ENCODE data around the gene TNNI3. TPM values are rescaled to one million over a fixed set of nuclear protein-coding genes. Genes with fewer than 3 reads are reported as not detected.
"Not testable (repeated sequence)": the region's sequence is repeated elsewhere in the genome, so short reads cannot be mapped to it uniquely, and the experiment has no call there.

Gene TNNI3
- total RNA-seq: not detected
- not detected for polyA plus RNA-seq
- 0 reads per million in 6 experiments for total RNA-seq

GRCh38 chr19:55157064-55157908, at the start of gene TNNI3:
TSS of gene TNNI3 (minus strand) at chr19:55157732. CDS start at chr19:55157589, 143 bp downstream.
- Mint-ChIP-seq H3K4me1 (peaks cover 16 to 34% (median 25%) of the 10 kb centered on the region in 4 donors), H3K36me3 (peaks cover 0 to 7% (median 0%) of the 10 kb centered on the region in 3 donors), H3K27me3 (peaks cover 9 to 62% (median 39%) of the 10 kb centered on the region in 5 donors), H3K9me3 (peaks cover 0 to 16% (median 6%) of the 10 kb centered on the region in 9 donors), H3K4me3 (peak within 1 kb of the TSS in 8 of 10 donors; percentile 38 to 64 (median 54)), H3K27ac (peak within 1 kb of the TSS in 1 of 10 donors; percentile 40)
- POLR2A ChIA-PET: no interaction called here
- ATAC-seq (no peak), DNase-seq (no peak)

GRCh38 chr19:55206664-55207500, 49.4 kb upstream of the TNNI3 start:
- Mint-ChIP-seq H3K9me3 (peaks cover 0 to 4% (median 0%) of the 10 kb centered on the region in 9 donors), H3K27ac (peak overlapping the region in 3 of 10 donors; percentile 43 to 60 (median 48)), H3K4me3 (no peak overlapping the region), H3K36me3 (peaks cover 0 to 2% (median 0%) of the 10 kb centered on the region in 3 donors), H3K27me3 (peaks cover 19 to 61% (median 35%) of the 10 kb centered on the region in 5 donors), H3K4me1 (peaks cover 0 to 5% (median 1%) of the 10 kb centered on the region in 4 donors)
- no peak for DNase-seq
- POLR2A ChIA-PET: no interaction called here
- ATAC-seq: no peak

GRCh38 chr19:55202199-55202598, 44.7 kb upstream of the TNNI3 start:
- H3K36me3 Mint-ChIP-seq, H3K4me1 Mint-ChIP-seq, H3K9me3 Mint-ChIP-seq, H3K4me3 Mint-ChIP-seq, POLR2A ChIA-PET, ATAC-seq, H3K27ac Mint-ChIP-seq: not testable (repeated sequence)
- peak in 1 of 10 donors; percentile 16 for DNase-seq
- peaks cover 21 to 72% (median 45%) of the 10 kb centered on the region in 5 donors for H3K27me3 Mint-ChIP-seq

GRCh38 chr19:55199620-55200204, 42.2 kb upstream of the TNNI3 start:
- no peaks in the 10 kb centered on the region for H3K9me3 Mint-ChIP-seq
- no peak for ATAC-seq
- peaks cover 15 to 56% (median 31%) of the 10 kb centered on the region in 5 donors for H3K27me3 Mint-ChIP-seq
- H3K27ac Mint-ChIP-seq: no peak overlapping the region
- no peaks in the 10 kb centered on the region for H3K36me3 Mint-ChIP-seq
- DNase-seq: no peak
- H3K4me1 Mint-ChIP-seq: no peaks in the 10 kb centered on the region
- POLR2A ChIA-PET: interaction anchor here (0.9 kb wide), 1 partner anchor 60 kb away, joined by 4 read pairs; the partner anchor contains the start of gene PPP6R1
- no peak overlapping the region for H3K4me3 Mint-ChIP-seq

- Mint-ChIP-seq H3K4me1 (no peaks in the 10 kb centered on the region), H3K9me3 (no peaks in the 10 kb centered on the region), H3K27me3 (peaks cover 11 to 54% (median 26%) of the 10 kb centered on the region in 5 donors), H3K27ac (no peak overlapping the region), H3K36me3 (no peaks in the 10 kb centered on the region), H3K4me3 (no peak overlapping the region)
- ATAC-seq (no peak), DNase-seq (no peak)
- POLR2A ChIA-PET: no interaction called here
These were observed 41.1 kb upstream of the TNNI3 start for GRCh38 chr19:55198651-55199050.

GRCh38 chr19:55197528-55197927, 40.0 kb upstream of the TNNI3 start:
- Mint-ChIP-seq H3K36me3 (no peaks in the 10 kb centered on the region), H3K9me3 (no peaks in the 10 kb centered on the region), H3K27ac (no peak overlapping the region), H3K4me3 (no peak overlapping the region), H3K4me1 (no peaks in the 10 kb centered on the region), H3K27me3 (peaks cover 8 to 49% (median 26%) of the 10 kb centered on the region in 5 donors)
- DNase-seq (no peak), ATAC-seq (no peak)
- POLR2A ChIA-PET: no interaction called here

GRCh38 chr19:55196803-55197202, 39.3 kb upstream of the TNNI3 start:
- POLR2A ChIA-PET: no interaction called here

GRCh38 chr19:55193481-55193880, 35.9 kb upstream of the TNNI3 start:
- H3K27me3 Mint-ChIP-seq: peaks cover 3 to 32% (median 15%) of the 10 kb centered on the region in 5 donors
- H3K36me3 Mint-ChIP-seq: no peaks in the 10 kb centered on the region
- ATAC-seq: no peak

More at GRCh38 chr19:55196803-55197202, 39.3 kb upstream of the TNNI3 start:
- Mint-ChIP-seq H3K4me1 (no peaks in the 10 kb centered on the region), H3K9me3 (no peaks in the 10 kb centered on the region), H3K4me3 (no peak overlapping the region), H3K27ac (no peak overlapping the region), H3K36me3 (no peaks in the 10 kb centered on the region), H3K27me3 (peaks cover 10 to 48% (median 25%) of the 10 kb centered on the region in 5 donors)
- DNase-seq: no peak
- ATAC-seq: no peak

GRCh38 chr19:55189403-55189835, 31.9 kb upstream of the TNNI3 start:
- Mint-ChIP-seq H3K27me3 (peaks cover 4 to 37% (median 10%) of the 10 kb centered on the region in 5 donors), H3K9me3 (no peaks in the 10 kb centered on the region), H3K36me3 (no peaks in the 10 kb centered on the region), H3K4me3 (peak overlapping the region in 1 of 10 donors; percentile 11), H3K27ac (peak overlapping the region in 1 of 10 donors; percentile 62), H3K4me1 (peaks cover 2 to 9% (median 5%) of the 10 kb centered on the region in 4 donors)
- POLR2A ChIA-PET: no interaction called here
- DNase-seq (no peak), ATAC-seq (no peak)

More at GRCh38 chr19:55193481-55193880, 35.9 kb upstream of the TNNI3 start:
- H3K9me3 Mint-ChIP-seq: no peaks in the 10 kb centered on the region
- H3K4me3 Mint-ChIP-seq: no peak overlapping the region
- no peak for DNase-seq
- H3K4me1 Mint-ChIP-seq: peaks cover 2 to 8% (median 4%) of the 10 kb centered on the region in 4 donors
- POLR2A ChIA-PET: no interaction called here
- no peak overlapping the region for H3K27ac Mint-ChIP-seq

- POLR2A ChIA-PET: no interaction called here
- ATAC-seq (no peak), DNase-seq (no peak)
- no peak overlapping the region for H3K4me3 Mint-ChIP-seq
- H3K27me3 Mint-ChIP-seq: peaks cover 7 to 42% (median 14%) of the 10 kb centered on the region in 5 donors
- no peaks in the 10 kb centered on the region for H3K9me3 Mint-ChIP-seq
- peaks cover 2 to 9% (median 5%) of the 10 kb centered on the region in 4 donors for H3K4me1 Mint-ChIP-seq
- no peaks in the 10 kb centered on the region for H3K36me3 Mint-ChIP-seq
- H3K27ac Mint-ChIP-seq: no peak overlapping the region
These were observed 31.1 kb upstream of the TNNI3 start for GRCh38 chr19:55188625-55189024.

- POLR2A ChIA-PET: no interaction called here
- DNase-seq (no peak), ATAC-seq (no peak)
- Mint-ChIP-seq H3K27me3 (peaks cover 5 to 48% (median 16%) of the 10 kb centered on the region in 5 donors), H3K9me3 (no peaks in the 10 kb centered on the region), H3K27ac (no peak overlapping the region), H3K36me3 (no peaks in the 10 kb centered on the region), H3K4me1 (peaks cover 2 to 9% (median 5%) of the 10 kb centered on the region in 4 donors), H3K4me3 (no peak overlapping the region)
These were observed 28.5 kb upstream of the TNNI3 start for GRCh38 chr19:55186080-55186479.

- no peak for ATAC-seq
- H3K27ac Mint-ChIP-seq: peak overlapping the region in 3 of 10 donors; percentile 37 to 67 (median 62)
- peaks cover 0 to 4% (median 0%) of the 10 kb centered on the region in 9 donors for H3K9me3 Mint-ChIP-seq
- H3K36me3 Mint-ChIP-seq: no peaks in the 10 kb centered on the region
- no peak for DNase-seq
- POLR2A ChIA-PET: interaction anchor here (1.7 kb wide), 1 partner anchor 78 kb away, joined by 6 read pairs; the partner anchor contains the start of gene PPP6R1
- H3K4me1 Mint-ChIP-seq: peaks cover 10 to 29% (median 18%) of the 10 kb centered on the region in 4 donors
- no peak overlapping the region for H3K4me3 Mint-ChIP-seq
- peaks cover 11 to 83% (median 27%) of the 10 kb centered on the region in 5 donors for H3K27me3 Mint-ChIP-seq
These were observed 24.2 kb upstream of the TNNI3 start for GRCh38 chr19:55181740-55182139.

Data from naive thymus-derived CD8-positive, alpha-beta T cell (primary cell).